Measurements from ENCODE around the gene THY1. TPM values are rescaled to one million over a fixed set of nuclear protein-coding genes. Genes with fewer than 3 reads are reported as not detected.

THY1 gene
- total and polyA plus RNA-seq, 8 donors: 1.4 to 28.6 (median 4.4) TPM

DNA sequence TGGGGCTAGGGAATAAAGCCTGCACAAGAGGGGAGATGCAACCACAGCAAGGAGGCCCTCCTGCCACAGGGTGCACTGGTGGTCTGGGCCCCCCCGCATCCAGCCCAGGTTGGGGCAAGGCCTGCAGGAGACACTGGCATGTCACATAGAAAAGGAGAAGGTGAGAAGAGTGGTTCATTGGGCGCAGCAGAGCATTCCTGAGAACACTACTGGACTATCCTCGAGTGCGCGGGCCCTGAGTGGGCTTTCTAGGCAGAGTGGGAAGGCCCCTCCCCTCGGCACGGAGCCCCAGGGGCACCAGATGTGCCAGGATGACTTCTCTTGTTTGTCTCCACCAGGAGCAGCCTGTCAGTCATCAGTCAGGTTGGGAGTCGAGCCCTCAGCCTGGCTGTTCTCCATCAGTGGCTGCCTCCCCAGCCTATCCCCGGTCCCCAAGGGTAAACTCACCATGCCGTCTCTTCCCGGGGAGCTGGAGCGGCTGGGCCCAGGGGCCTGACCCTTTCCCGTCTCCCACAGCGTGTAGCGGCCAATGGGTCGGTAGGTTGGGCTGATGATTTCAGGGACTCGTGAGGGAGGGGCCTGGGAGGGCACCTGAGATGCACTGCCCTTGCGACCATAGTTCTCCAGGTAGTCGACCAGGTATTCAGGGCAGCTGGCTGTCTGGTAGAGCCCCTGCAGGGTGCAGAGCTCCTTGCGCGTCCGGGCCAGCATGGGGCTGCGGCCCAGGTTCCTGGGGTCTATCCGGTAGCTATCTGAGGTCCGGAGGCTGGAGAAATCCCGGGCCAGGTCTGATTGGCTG lies 50.5 kb downstream of the THY1 start:
- no peaks in the 10 kb centered on the region for H3K9me3 ChIP-seq
- H3K4me3 ChIP-seq: no peak overlapping the region
- no peak overlapping the region for H3K27ac ChIP-seq
- H3K27me3 ChIP-seq: no peaks in the 10 kb centered on the region
- 85 to 86% methylated on average over 26 of the region's 26 CpGs for WGBS, 2 donors
- ATAC-seq (no peak), FAIRE-seq (no peak), DNase-seq (peak in 1 of 6 donors; percentile 49)
- H3K4me1 ChIP-seq: peaks cover 19 to 40% (median 30%) of the 10 kb centered on the region in 3 donors
- H3K36me3 ChIP-seq: no peaks in the 10 kb centered on the region
- intact Hi-C loops (cut with DNase I): loop anchor here in 1 of 3 donors (10.0 kb wide), 1 partner anchor 48 kb away; no protein-coding TSS in a partner anchor
- TF ChIP-seq, protein P1, sequence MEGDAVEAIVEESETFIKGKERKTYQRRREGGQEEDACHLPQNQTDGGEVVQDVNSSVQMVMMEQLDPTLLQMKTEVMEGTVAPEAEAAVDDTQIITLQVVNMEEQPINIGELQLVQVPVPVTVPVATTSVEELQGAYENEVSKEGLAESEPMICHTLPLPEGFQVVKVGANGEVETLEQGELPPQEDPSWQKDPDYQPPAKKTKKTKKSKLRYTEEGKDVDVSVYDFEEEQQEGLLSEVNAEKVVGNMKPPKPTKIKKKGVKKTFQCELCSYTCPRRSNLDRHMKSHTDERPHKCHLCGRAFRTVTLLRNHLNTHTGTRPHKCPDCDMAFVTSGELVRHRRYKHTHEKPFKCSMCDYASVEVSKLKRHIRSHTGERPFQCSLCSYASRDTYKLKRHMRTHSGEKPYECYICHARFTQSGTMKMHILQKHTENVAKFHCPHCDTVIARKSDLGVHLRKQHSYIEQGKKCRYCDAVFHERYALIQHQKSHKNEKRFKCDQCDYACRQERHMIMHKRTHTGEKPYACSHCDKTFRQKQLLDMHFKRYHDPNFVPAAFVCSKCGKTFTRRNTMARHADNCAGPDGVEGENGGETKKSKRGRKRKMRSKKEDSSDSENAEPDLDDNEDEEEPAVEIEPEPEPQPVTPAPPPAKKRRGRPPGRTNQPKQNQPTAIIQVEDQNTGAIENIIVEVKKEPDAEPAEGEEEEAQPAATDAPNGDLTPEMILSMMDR (IDR thresholded peaks at IDR 0.05): no peak

DNA sequence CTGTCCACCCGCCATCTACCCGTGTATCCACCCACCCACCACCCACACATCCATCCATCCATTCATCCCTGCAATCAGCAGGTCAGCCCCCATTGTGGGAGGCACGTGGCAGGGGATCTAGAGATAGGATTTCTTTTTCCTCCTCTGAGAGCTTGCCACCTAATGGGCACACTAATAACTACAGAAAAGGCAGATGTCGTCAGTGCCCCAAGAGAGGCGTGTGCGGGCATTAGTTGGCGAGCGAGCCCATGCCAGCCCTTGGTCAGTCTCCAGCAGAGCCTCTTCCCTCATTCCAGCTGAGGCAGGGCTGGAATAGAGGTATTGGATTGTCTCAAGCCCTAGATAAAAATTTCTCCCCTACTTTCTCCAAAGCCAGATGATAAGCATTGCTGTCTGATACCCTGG lies 51.2 kb downstream of the THY1 start:
- Histone ChIP-seq H3K27me3 (no peaks in the 10 kb centered on the region), H3K4me3 (no peak overlapping the region), H3K27ac (no peak overlapping the region), H3K9me3 (no peaks in the 10 kb centered on the region), H3K36me3 (no peaks in the 10 kb centered on the region), H3K4me1 (peaks cover 19 to 37% (median 30%) of the 10 kb centered on the region in 3 donors)
- no peak for FAIRE-seq
- peak in 1 of 4 donors; percentile 8 for ATAC-seq
- WGBS, 2 donors: 37 to 47% methylated on average over 8 of the region's 8 CpGs
- intact Hi-C loops (cut with DNase I): loop anchor here in 1 of 3 donors (10.0 kb wide), 1 partner anchor 47 kb away; no protein-coding TSS in a partner anchor
- peak in 1 of 6 donors; percentile 43 for DNase-seq
- TF ChIP-seq, protein P1 (IDR thresholded peaks at IDR 0.05): no peak

DNA sequence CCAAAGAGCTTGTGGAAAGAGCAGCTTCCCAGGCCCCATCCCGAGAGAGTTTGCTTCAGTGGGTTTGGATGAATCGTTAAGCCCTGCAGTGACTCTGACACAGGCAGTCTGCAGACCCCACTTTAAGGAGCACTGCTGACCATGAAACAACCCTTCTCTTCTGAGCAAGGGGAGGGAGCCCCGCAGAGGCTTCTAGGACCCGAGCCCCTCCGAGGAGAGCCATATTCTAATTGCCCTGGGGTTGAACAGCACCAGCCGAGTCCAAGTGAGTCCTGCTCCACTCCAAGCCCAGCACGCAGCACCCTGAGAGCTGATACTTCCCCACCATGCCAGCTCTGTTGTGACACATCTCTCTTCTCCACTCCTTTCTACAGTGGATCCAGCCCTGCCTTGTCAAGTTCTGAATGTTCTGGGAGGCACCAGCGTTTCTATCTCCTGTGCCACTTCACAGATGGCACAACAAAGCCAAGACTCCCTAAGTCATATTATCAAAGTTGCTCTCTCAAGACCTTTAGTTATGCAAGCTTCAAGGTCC lies 51.8 kb downstream of the THY1 start:
- 77 to 87% methylated on average over 8 of the region's 8 CpGs for WGBS, 2 donors
- no peaks in the 10 kb centered on the region for H3K27me3 ChIP-seq
- ATAC-seq (no peak), DNase-seq (peak in 1 of 6 donors; percentile 15), FAIRE-seq (no peak)
- H3K27ac ChIP-seq: no peak overlapping the region
- no peaks in the 10 kb centered on the region for H3K9me3 ChIP-seq
- intact Hi-C loops (cut with DNase I): loop anchor here in 1 of 3 donors (10.0 kb wide), 1 partner anchor 46 kb away; no protein-coding TSS in a partner anchor
- no peak overlapping the region for H3K4me3 ChIP-seq
- TF ChIP-seq, protein P1 (IDR thresholded peaks at IDR 0.05): no peak
- no peaks in the 10 kb centered on the region for H3K36me3 ChIP-seq
- peaks cover 19 to 32% (median 30%) of the 10 kb centered on the region in 3 donors for H3K4me1 ChIP-seq

DNA sequence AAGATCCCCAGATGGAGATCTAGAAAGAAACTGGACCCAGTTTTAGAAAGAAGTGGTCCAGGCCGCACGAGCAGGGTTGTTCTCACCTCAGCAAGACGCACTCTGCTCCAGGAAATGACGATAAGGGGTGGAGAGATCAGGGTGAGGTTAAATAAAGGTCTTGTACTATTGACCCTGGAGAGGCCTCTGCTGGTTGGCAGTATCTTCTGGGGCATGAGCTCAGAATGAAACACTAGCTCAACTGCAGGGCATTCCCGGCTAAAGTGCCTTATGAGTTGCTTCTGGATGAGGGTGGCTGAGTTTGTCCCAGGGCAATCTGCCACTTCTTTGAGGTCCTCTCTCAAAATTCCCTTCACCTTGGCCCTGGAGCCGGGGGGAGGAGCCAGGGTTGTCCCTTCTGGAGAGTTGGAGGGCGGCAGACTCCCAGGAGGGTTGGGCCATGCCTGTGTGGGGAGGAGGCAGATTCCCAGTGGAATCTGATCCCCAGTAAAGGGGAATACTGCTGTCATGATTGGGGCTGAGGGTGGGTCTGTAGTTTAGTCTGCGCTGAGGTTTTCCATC lies 52.4 kb downstream of the THY1 start:
- ATAC-seq: no peak
- 34 to 37% methylated on average over 8 of the region's 8 CpGs for WGBS, 2 donors
- no peaks in the 10 kb centered on the region for H3K36me3 ChIP-seq
- FAIRE-seq: no peak
- H3K9me3 ChIP-seq: no peaks in the 10 kb centered on the region
- DNase-seq: peak in 1 of 6 donors; percentile 17
- H3K4me3 ChIP-seq: no peak overlapping the region
- peaks cover 19 to 32% (median 30%) of the 10 kb centered on the region in 3 donors for H3K4me1 ChIP-seq
- intact Hi-C loops (cut with DNase I): loop anchor here in 1 of 3 donors (10.0 kb wide), 1 partner anchor 46 kb away; no protein-coding TSS in a partner anchor
- TF ChIP-seq, protein P1 (IDR thresholded peaks at IDR 0.05): no peak
- H3K27me3 ChIP-seq: no peaks in the 10 kb centered on the region
- peak overlapping the region in 3 of 4 donors; percentile 10 to 18 (median 15) for H3K27ac ChIP-seq

All from pancreas (tissue), 10 donors.